ENCODE results near the gene MIDN. TPM values are rescaled to one million over a fixed set of nuclear protein-coding genes. Genes with fewer than 3 reads are reported as not detected.

Gene MIDN
- total and polyA plus RNA-seq, 2 of the 4 experiments (the other 2 are of a cell fraction): 2.5 to 26.0 TPM

GRCh38 chr19:1222394-1222793, 26.0 kb upstream of the MIDN start:
- POLR2A ChIA-PET (ENCODE audit: unreplicated experiment): no interaction called here
- H3K4ac ChIP-seq (ENCODE audit: low read depth, low read length): no peak overlapping the region
- no peak for ATAC-seq (ENCODE audit: low read depth)
- no peak overlapping the region for H2BK15ac ChIP-seq (ENCODE audit: low read depth, low read length)
- H4K91ac ChIP-seq (ENCODE audit: insufficient read depth, low read depth, low read length): no peak overlapping the region
- H2BK20ac ChIP-seq (ENCODE audit: low read depth, low read length): no peak overlapping the region
- DNase-seq: no peak
- no peak for TF ChIP-seq CEBPB (IDR thresholded peaks at IDR 0.05; ENCODE audit: low read depth, low read length)
- peak; percentile 12; the same call in 1 of the 2 replicates for TF ChIP-seq CTCF (conservative IDR thresholded peaks at IDR 0.05; ENCODE audit: low read depth, low read length)
- H3K9me3 ChIP-seq (ENCODE audit: control insufficient read depth, insufficient read depth, low read length): no peaks in the 10 kb centered on the region
- H3K27me3 ChIP-seq (ENCODE audit: control insufficient read depth, insufficient read depth, low read length): no peaks in the 10 kb centered on the region
- dilution Hi-C loops (cut with HindIII; ENCODE audit: low sequenced_read_pairs, unreplicated experiment) (no loop called here), intact Hi-C loops (cut with micrococcal nuclease) (no loop called here), in situ Hi-C loops (cut with MboI; ENCODE audit: low sequenced_read_pairs) (no loop called here)
- no peak overlapping the region for H2AFZ ChIP-seq (replicated peaks; ENCODE audit: low read length, poor library complexity)
- BruUV-seq (replicated peaks): no TSS peak
- no peak overlapping the region for H4K8ac ChIP-seq (ENCODE audit: low read depth in 2 of 2, low read length in 2 of 2)
- H2BK120ac ChIP-seq (ENCODE audit: low read depth, low read length): no peak overlapping the region
- peaks cover 31% of the 10 kb centered on the region for H4K20me1 ChIP-seq (ENCODE audit: insufficient read depth, low read length)
- CTCF ChIA-PET: no interaction called here
- H3K18ac ChIP-seq (ENCODE audit: low read depth, low read length): no peak overlapping the region
- H3K27ac ChIP-seq (ENCODE audit: insufficient read depth, low read length): no peak overlapping the region
- H2BK5ac ChIP-seq (ENCODE audit: low read depth, low read length, poor library complexity, severe bottlenecking): no peak overlapping the region
- no peak overlapping the region for H2AK9ac ChIP-seq (replicated peaks; ENCODE audit: low read depth, low read length, poor library complexity)
- H3K4me3 ChIP-seq (ENCODE audit: insufficient read depth, low read depth, low read length): no peak overlapping the region
- H3K14ac ChIP-seq (replicated peaks; ENCODE audit: low read depth, low read length): no peak overlapping the region
- H3K36me3 ChIP-seq (ENCODE audit: control insufficient read depth, insufficient read depth, low read length): peaks cover 48% of the 10 kb centered on the region
- no peak overlapping the region for H3K4me2 ChIP-seq (ENCODE audit: low read depth, low read length)
- H2AK5ac ChIP-seq (ENCODE audit: low read depth, low read length): no peak overlapping the region
- no peaks in the 10 kb centered on the region for H3K4me1 ChIP-seq (ENCODE audit: control insufficient read depth, insufficient read depth, low read length)
- WGBS, 2 experiments (ENCODE audit: extremely low coverage in 2 of 2, insufficient read length in 1 of 2): 84% methylated on average over 6 of the region's 14 CpGs; no CpG with 5 or more reads in 1 of the 2 experiments
- no peak overlapping the region for H3K9ac ChIP-seq (ENCODE audit: low read depth, low read length)
- no peak overlapping the region for H3K56ac ChIP-seq (ENCODE audit: extremely low read depth, insufficient read depth, low read length)
- H3K23ac ChIP-seq (ENCODE audit: low read depth, low read length): no peak overlapping the region
- peaks cover 9 to 46% of the 10 kb centered on the region in 2 experiments; a peak in 3 of 4 replicates for H3K79me1 ChIP-seq (ENCODE audit: low read depth in 1 of 2, low read length in 2 of 2)
- no peak overlapping the region for H4K5ac ChIP-seq (ENCODE audit: low read depth, low read length)
- H3K9me1 ChIP-seq (ENCODE audit: insufficient read depth, low read length): no peaks in the 10 kb centered on the region
